SK-N-MC (cell line): Measurements from ENCODE around the gene DNAH8.

Experiments used
- EZH2 ChIP-seq: fragments of 200-600 bp; sonication (generic); IDR thresholded peaks from one replicate; pipeline ENCODE4 v1.6.1; 2017; ENCODE audit warnings: antibody characterized with exemption
- POLR2AphosphoS5 ChIP-seq: IDR thresholded peaks from 2 replicates; pipeline ENCODE4 v1.6.1; 2012; ENCODE audit warnings: mild to moderate bottlenecking, low read depth, low read length, borderline replicate concordance

DNA sequence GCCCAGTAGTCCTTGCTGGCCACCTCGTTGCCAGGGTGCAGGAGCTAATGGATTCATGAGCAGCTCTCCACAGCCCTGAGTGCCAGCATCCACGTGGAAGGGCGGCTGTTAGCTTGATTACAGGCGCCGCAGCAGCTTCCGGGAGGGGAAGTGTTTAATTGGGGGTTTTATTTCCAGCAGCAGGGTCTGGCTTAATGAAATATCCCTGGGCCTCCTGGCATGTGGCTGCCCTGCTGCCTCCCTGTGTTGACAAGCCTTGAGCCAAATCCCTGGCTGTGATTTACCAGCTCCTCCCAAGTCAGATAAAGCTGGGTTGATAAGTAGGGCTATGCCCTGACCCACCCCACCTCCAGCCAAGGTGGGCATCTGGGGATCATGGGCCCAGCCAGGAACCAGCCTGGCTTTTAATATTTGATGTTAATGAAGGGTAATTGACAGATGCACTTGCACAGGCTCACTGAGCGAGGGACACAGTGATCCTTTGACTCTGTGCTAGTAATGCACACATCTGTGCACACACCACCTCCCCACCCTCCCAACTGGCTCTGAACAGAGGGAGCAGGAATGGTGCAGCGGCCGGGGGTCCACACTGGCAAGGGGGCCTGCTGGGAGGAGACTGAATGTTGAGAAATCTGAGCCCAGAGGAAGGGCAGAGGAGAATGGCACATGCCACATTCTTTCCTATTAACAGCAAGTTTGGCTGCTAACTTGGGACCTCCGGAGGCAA, 347.1 kb downstream of the DNAH8 start:
- TF ChIP-seq EZH2 (no peak), POLR2AphosphoS5 (no peak)
